Esophagus squamous epithelium (tissue), 5 donors: ENCODE measurements around the gene BBS2. TPM values are rescaled to one million over a fixed set of nuclear protein-coding genes. Genes with fewer than 3 reads are reported as not detected.

Experiments used
- DNase-seq: peaks from one replicate; lab custom pipeline; 2025; lab: John Stamatoyannopoulos, UW
- H3K27ac ChIP-seq, 4 donors: fragments of 200-600 bp; sonication (generic); one replicate each; pipeline ENCODE4 v1.5.1; 2016 to 2019; ENCODE audit warnings: mild to moderate bottlenecking in 1 of 4
- H3K27me3 ChIP-seq, 4 donors: fragments of 200-600 bp; sonication (generic); 1 replicate in 3 of 4; 2 replicates in 1 of 4; pipeline versions ENCODE4 v1.5.1 to v1.6.0; 2017 to 2021; ENCODE audit warnings: antibody characterized with exemption in 1 of 4
- H3K36me3 ChIP-seq, 3 donors: fragments of 200-600 bp; sonication (generic); one replicate each; pipeline ENCODE4 v1.5.1; 2016 to 2019
- H3K4me1 ChIP-seq, 3 donors: fragments of 200-600 bp; sonication (generic); one replicate each; pipeline ENCODE4 v1.5.1; 2017 to 2019
- H3K4me3 ChIP-seq, 4 donors: fragments of 200-600 bp; sonication (generic); 1 replicate in 3 of 4; 2 replicates in 1 of 4; pipeline ENCODE4 v1.5.1; 2016 to 2019; ENCODE audit warnings: mild to moderate bottlenecking in 2 of 4, moderate library complexity in 1 of 4
- H3K9me3 ChIP-seq, 3 donors: fragments of 200-600 bp; sonication (generic); one replicate each; pipeline ENCODE4 v1.5.1; 2016 to 2019
- CTCF ChIP-seq, 6 experiments: fragments of 450-650 bp in 4 of 6; fragments of 200-600 bp in 2 of 6; sonication (generic) in 2 of 6; IDR thresholded peaks; one replicate each; pipeline ENCODE4 v1.5.1; 2016 to 2019; ENCODE audit warnings: antibody characterized with exemption in 6 of 6, mild to moderate bottlenecking in 4 of 6, moderate library complexity in 4 of 6
- POLR2A ChIP-seq, 4 donors: fragments of 450-650 bp; IDR thresholded peaks; one replicate each; pipeline ENCODE4 v1.6.1; 2017; ENCODE audit warnings: antibody characterized with exemption in 4 of 4, mild to moderate bottlenecking in 4 of 4, moderate library complexity in 3 of 4
- whole genome bisulfite sequencing, 2 donors: methylation state at CpG; one replicate each; pipeline ENCODE4 v1.1.5; 2018; 5-methylcytosine and 5-hydroxymethylcytosine counted together
- intact Hi-C: fragments of 100-400 bp; cut with DNase I; formaldehyde crosslinking; loops from one replicate; pipeline ENCODE4 v1.15.0; 2022
- total RNA-seq, 4 donors: library from RNA; depleted of rRNA; stranded (reverse); fragments of >200 nt; gene quantifications; one replicate each; pipeline ENCODE4 v1.1.0, GENCODE V29; 2016
- donor health status: DM: yes; HTN: yes; CAD: no.

BBS2 gene
- total RNA-seq, 4 donors from 2014 or later = 15.2 to 60.8 (median 31.1) TPM

GRCh38 chr16:56438038-56438437, 81.8 kb downstream of the BBS2 start:
- intact Hi-C loops = no loop called here
- Histone ChIP-seq H3K36me3 (peaks cover 3 to 96% (median 15%) of the 10 kb centered on the region in 3 donors), H3K9me3 (no peaks in the 10 kb centered on the region), H3K4me1 (no peaks in the 10 kb centered on the region), H3K4me3 (no peak overlapping the region), H3K27ac (no peak overlapping the region), H3K27me3 (no peaks in the 10 kb centered on the region)
- no peak for DNase-seq
- TF ChIP-seq POLR2A (IDR thresholded peaks at IDR 0.05) = no peak
- WGBS, 2 donors = 83 to 91% methylated on average over 1 of the region's 1 CpG

- peaks cover 3 to 99% (median 15%) of the 10 kb centered on the region in 3 donors for H3K36me3 ChIP-seq
- TF ChIP-seq CTCF (IDR thresholded peaks at IDR 0.05) (no peak), POLR2A (IDR thresholded peaks at IDR 0.05) (no peak)
- intact Hi-C loops = no loop called here
- no peak for DNase-seq
- H3K4me3 ChIP-seq = no peak overlapping the region
- H3K27ac ChIP-seq = no peak overlapping the region
- H3K9me3 ChIP-seq = no peaks in the 10 kb centered on the region
- H3K4me1 ChIP-seq = no peaks in the 10 kb centered on the region
- H3K27me3 ChIP-seq = no peaks in the 10 kb centered on the region
Observed at GRCh38 chr16:56436258-56436657, 83.6 kb downstream of the BBS2 start.

Other genes starting within 250 kb of the BBS2 start
- gene AMFR, start 94.5 kb downstream of the BBS2 start, total RNA-seq = 100 to 1,000 TPM in 2 of 4 donors, 10 to 100 TPM in 2; 69.9 to 133 (median 111) TPM
- gene NUDT21, start 68.7 kb downstream of the BBS2 start, total RNA-seq = 10 to 100 TPM; 39.4 to 55.5 (median 48.2) TPM
- gene OGFOD1, start 68.5 kb downstream of the BBS2 start, total RNA-seq = 10 to 100 TPM; 28.8 to 58.3 (median 32.1) TPM
- not detected for gene MT4, start 45.0 kb upstream of the BBS2 start, total RNA-seq
- not detected for gene MT3, start 69.5 kb upstream of the BBS2 start, total RNA-seq
- gene MT2A, start 88.6 kb upstream of the BBS2 start, total RNA-seq = 100 to 1,000 TPM in 2 of 4 donors, 10 to 100 TPM in 2; 76.5 to 157 (median 96.2) TPM
- 100 to 1,000 TPM in 1 of 4 donors, 10 to 100 TPM in 3; 52.4 to 106 (median 88.7) TPM for gene MT1E, start 105.8 kb upstream of the BBS2 start, total RNA-seq
- 1 to 10 TPM in 2 of 4 donors, under 1 TPM in 1, not detected in 1; 0.57 to 7.4 (median 4.8) TPM for gene MT1M, start 112.6 kb upstream of the BBS2 start, total RNA-seq
- gene MT1A, start 118.6 kb upstream of the BBS2 start, total RNA-seq = 10 to 100 TPM in 1 of 4 donors, 1 to 10 TPM in 2, not detected in 1; 3.3 to 34.2 (median 5.3) TPM
- not detected for gene MT1B, start 131.9 kb upstream of the BBS2 start, total RNA-seq
- 1 to 10 TPM in 3 of 4 donors, not detected in 1; 2.8 to 4.2 (median 2.9) TPM for gene MT1F, start 137.9 kb upstream of the BBS2 start, total RNA-seq
- gene MT1G, start 148.0 kb upstream of the BBS2 start, total RNA-seq = 10 to 100 TPM in 3 of 4 donors, 1 to 10 TPM in 1; 5.8 to 52.1 (median 16.5) TPM
- 1 to 10 TPM in 1 of 4 donors, not detected in 3; 5.7 TPM for gene MT1H, start 149.8 kb upstream of the BBS2 start, total RNA-seq
- gene MT1X, start 162.4 kb upstream of the BBS2 start, total RNA-seq = 1,000 to 10,000 TPM in 1 of 4 donors, 100 to 1,000 TPM in 3; 343 to 1,688 (median 688) TPM
- 10 to 100 TPM; 38.2 to 46.5 (median 41.2) TPM for gene NUP93, start 210.1 kb upstream of the BBS2 start, total RNA-seq